NCI-H2107 treated with DMSO at 0.1 percent for 48 hours (cell line): ENCODE measurements around the gene ELMOD1.

Experiments
- DNase-seq: peaks from one replicate; lab custom pipeline; 2025; ENCODE audit not compliant: unreplicated experiment; lab: John Stamatoyannopoulos, UW

The ELMOD1 gene

GRCh38 chr11:107683807-107684206 lies 92.9 kb downstream of the ELMOD1 start:
- no peak for DNase-seq

- no peak for DNase-seq
Measured at GRCh38 chr11:107688322-107688918, 97.5 kb downstream of the ELMOD1 start.

GRCh38 chr11:107689317-107690202 lies 98.6 kb downstream of the ELMOD1 start:
- DNase-seq: no peak

- DNase-seq: no peak
Measured at GRCh38 chr11:107691000-107691750, 100.2 kb downstream of the ELMOD1 start.

- no peak for DNase-seq
Measured at GRCh38 chr11:107695446-107695845, 104.5 kb downstream of the ELMOD1 start.

- no peak for DNase-seq
Measured at GRCh38 chr11:107696140-107696539, 105.2 kb downstream of the ELMOD1 start.

GRCh38 chr11:107697291-107697690 lies 106.3 kb downstream of the ELMOD1 start:
- no peak for DNase-seq

- DNase-seq: no peak
Measured at GRCh38 chr11:107699371-107700285, 108.7 kb downstream of the ELMOD1 start.

GRCh38 chr11:107702109-107702660 lies 111.2 kb downstream of the ELMOD1 start:
- DNase-seq: no peak

- no peak for DNase-seq
Measured at GRCh38 chr11:107702723-107703122, 111.8 kb downstream of the ELMOD1 start.

GRCh38 chr11:107704451-107704850 lies 113.5 kb downstream of the ELMOD1 start:
- no peak for DNase-seq

- DNase-seq: no peak
Measured at GRCh38 chr11:107705027-107705426, 114.1 kb downstream of the ELMOD1 start.

- no peak for DNase-seq
Measured at GRCh38 chr11:107706531-107706930, 115.6 kb downstream of the ELMOD1 start.

GRCh38 chr11:107707215-107707671 lies 116.3 kb downstream of the ELMOD1 start:
- no peak for DNase-seq

- DNase-seq: no peak
Measured at GRCh38 chr11:107707807-107708206, 116.9 kb downstream of the ELMOD1 start.

- DNase-seq: no peak
Measured at GRCh38 chr11:107708792-107709191, 117.8 kb downstream of the ELMOD1 start.

GRCh38 chr11:107710301-107710700 lies 119.4 kb downstream of the ELMOD1 start:
- DNase-seq: no peak

- DNase-seq: no peak
Measured at GRCh38 chr11:107711861-107712755, 121.2 kb downstream of the ELMOD1 start, which contains the start of gene SLN. SLN (minus strand) TSS chr11:107712056.

- DNase-seq: no peak
Measured at GRCh38 chr11:107713009-107713408, 122.1 kb downstream of the ELMOD1 start.
